ENCODE data around the gene SMPD3. TPM values are rescaled to one million over a fixed set of nuclear protein-coding genes. Genes with fewer than 3 reads are reported as not detected.

The SMPD3 gene
- total and polyA plus RNA-seq, 2 of the 8 experiments (the other 6 are each of a cell fraction or from before 2014, with no cell fraction given): 0.39 to 1.3 TPM

DNA sequence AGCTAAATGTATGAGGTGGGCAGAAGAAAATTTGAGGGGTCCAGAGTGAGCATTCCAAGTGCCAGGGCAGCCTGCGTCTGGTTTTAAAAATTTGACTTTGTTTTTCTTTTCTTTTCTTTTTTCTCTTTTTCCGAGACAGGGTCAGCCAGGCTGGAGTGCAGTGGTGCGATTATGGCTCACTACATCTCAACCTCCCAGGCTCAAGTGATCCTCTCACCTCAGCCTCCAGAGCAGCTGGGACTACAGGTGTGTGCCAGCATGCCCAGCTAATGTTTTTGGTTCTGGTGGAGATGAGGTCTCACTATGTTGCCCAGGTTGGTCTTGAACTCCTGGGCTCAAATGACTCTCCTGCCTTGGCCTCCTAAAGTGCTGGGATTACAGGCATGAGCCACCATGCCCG is 15.6 kb downstream of the SMPD3 start (continued):
- no peak for TF ChIP-seq BACH1 (IDR thresholded peaks at IDR 0.05; ENCODE audit: low read length)
- TF ChIP-seq, protein P1, sequence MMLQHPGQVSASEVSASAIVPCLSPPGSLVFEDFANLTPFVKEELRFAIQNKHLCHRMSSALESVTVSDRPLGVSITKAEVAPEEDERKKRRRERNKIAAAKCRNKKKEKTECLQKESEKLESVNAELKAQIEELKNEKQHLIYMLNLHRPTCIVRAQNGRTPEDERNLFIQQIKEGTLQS (IDR thresholded peaks at IDR 0.05; ENCODE audit: insufficient read depth, low read depth, low read length): no peak
